K562 (cell line): ENCODE data around the gene FKBP1B. TPM values are rescaled to one million over a fixed set of nuclear protein-coding genes. Genes with fewer than 3 reads are reported as not detected.
A peak's percentile ranks its signal among the peaks of the same experiment; 100 is the strongest.

Experiments used
- CBX5 ChIP-seq: IDR thresholded peaks from 2 replicates; pipeline ENCODE4 v1.6.1; 2014; ENCODE audit warnings: low read depth, borderline replicate concordance
- E2F3 ChIP-seq: fragments of 250-450 bp; sonication (Bioruptor Pico); IDR thresholded peaks from 2 replicates; pipeline ENCODE4 v1.4.0; 2020; ENCODE audit warnings: mild to moderate bottlenecking
- EWSR1 ChIP-seq: fragments of 450-650 bp; IDR thresholded peaks from 2 replicates; pipeline ENCODE4 v1.6.1; 2018; ENCODE audit warnings: borderline replicate concordance, mild to moderate bottlenecking, low read depth, moderate library complexity; ENCODE audit not compliant: partially characterized antibody
- NR2C1 ChIP-seq, 2 experiments: fragments of 450-650 bp; IDR thresholded peaks; 2 replicates each; pipeline ENCODE4 v1.6.1; 2017; ENCODE audit warnings: mild to moderate bottlenecking in 2 of 2, antibody characterized with exemption in 1 of 2, inconsistent platforms in 1 of 2, missing compliant biosample characterization in 1 of 2, missing genetic modification characterization in 1 of 2
- RAD51 ChIP-seq: fragments of 450-650 bp; IDR thresholded peaks from 2 replicates; pipeline ENCODE4 v1.7.1; 2016; ENCODE audit warnings: low read depth, mild to moderate bottlenecking, borderline replicate concordance
- SMAD3 ChIP-seq: fragments of 450-650 bp; formaldehyde crosslinking; conservative IDR thresholded peaks from 2 replicates; pipeline ENCODE4 v1.4.0; 2020; ENCODE audit warnings: mild to moderate bottlenecking
- SMC3 ChIP-seq: conservative IDR thresholded peaks from 2 replicates; pipeline ENCODE4 v1.6.1; 2011; ENCODE audit warnings: low read depth, low read length, improper control_type of control experiment; ENCODE audit not compliant: insufficient read depth
- TFE3 ChIP-seq: fragments of 450-650 bp; formaldehyde crosslinking; IDR thresholded peaks from 2 replicates; pipeline ENCODE4 v1.4.0; 2020; ENCODE audit warnings: mild to moderate bottlenecking, mixed read lengths
- USF2 ChIP-seq: sonication (generic); formaldehyde crosslinking; IDR thresholded peaks from 2 replicates; pipeline ENCODE4 v1.5.0; 2020; ENCODE audit warnings: missing genetic modification reagents
- ZBTB7A ChIP-seq: IDR thresholded peaks from 2 replicates; pipeline ENCODE4 v1.6.1; 2011; ENCODE audit warnings: low read depth, mild to moderate bottlenecking, low read length, moderate library complexity, borderline replicate concordance; ENCODE audit not compliant: control insufficient read depth
- ZNF239 ChIP-seq: fragments of 250-450 bp; sonication (Bioruptor Pico); IDR thresholded peaks from 2 replicates; pipeline ENCODE4 v1.4.0; 2020; ENCODE audit warnings: mild to moderate bottlenecking
- ZNF639 ChIP-seq, 2 experiments: fragments of 200-800 bp in 1 of 2; sonication (Bioruptor generic) in 1 of 2; sonication (generic) in 1 of 2; formaldehyde crosslinking in 1 of 2; IDR thresholded peaks in 1 of 2; conservative IDR thresholded peaks in 1 of 2; 2 replicates each; pipeline versions ENCODE4 v1.5.0 to v1.6.1; 2016 to 2020; ENCODE audit warnings: missing compliant biosample characterization in 1 of 2, missing genetic modification characterization in 1 of 2, missing genetic modification reagents in 1 of 2
- polyA plus RNA-seq, 8 experiments: library from polyadenylated mRNA; depleted of rRNA in 4 of 8; stranded (reverse) in 5 of 8; unstranded in 3 of 8; fragments of >200 nt; fragmentation: Nextera tagmentation in 2 of 8; fragmentation: Illumina TruSeq in 1 of 8; extraction: Ambion mirVana in 2 of 8; extraction: Trizol in 1 of 8; gene quantifications; 2 replicates each; pipeline versions ENCODE4 v1.2.1 to v1.2.3, GENCODE V29; 2011 to 2014; ENCODE audit warnings: inconsistent platforms in 1 of 8, missing spikeins in 1 of 8
- total RNA-seq, 7 experiments: library from RNA; depleted of rRNA in 6 of 7; stranded (reverse); fragments of >200 nt in 6 of 7; fragmentation: Illumina TruSeq in 2 of 7; extraction: Trizol in 2 of 7; gene quantifications; 2 replicates each; pipeline versions ENCODE4 v1.2.1 to v1.2.3, GENCODE V29; 2011 to 2021; ENCODE audit warnings: low replicate concordance in 1 of 7

FKBP1B gene
- total and polyA plus RNA-seq, 9 of the 15 experiments (the other 6 are each of a cell fraction or from before 2014, with no cell fraction given): 0.58 to 9.4 (median 1.6) TPM

GRCh38 chr2:24008672-24009366 lies 40.7 kb upstream of the FKBP1B start (continued):
- TF ChIP-seq CBX5 (no peak), ZNF639 (CRISPR knock-in tag; conservative IDR thresholded peaks at IDR 0.05 in 1 of 2, IDR thresholded peaks at IDR 0.05 in 1 of 2) (0 out of 4 replicates have a peak, but pooled peaks of 1 of the 2 experiments have one; percentile 30), ZNF239 (CRISPR knock-in tag) (no peak), NR2C1 (IDR thresholded peaks at IDR 0.05) (peak; percentile 59), NR2C1 (tag; IDR thresholded peaks at IDR 0.05) (no peak), E2F3 (CRISPR knock-in tag) (no peak), TFE3 (CRISPR knock-in tag) (peak; percentile 22; the same call in 1 of the 2 replicates), USF2 (CRISPR knock-in tag) (peak; percentile 49), SMAD3 (no peak), SMC3 (no peak), ZBTB7A (0 out of 2 replicates have a peak, but pooled peaks have one; percentile 37), EWSR1 (no peak), RAD51 (0 out of 2 replicates have a peak, but pooled peaks have one; percentile 14)
